MCF 10A (cell line): ENCODE results near the gene EGR4. TPM values are rescaled to one million over a fixed set of nuclear protein-coding genes. Genes with fewer than 3 reads are reported as not detected.

Experiments used
- BruUV-seq: library from RNA; stranded (reverse); fragments of 400-500 nt; replicated peaks from 2 replicates; lab custom pipeline; 2021; lab: Mats Ljungman, UMichigan
- CTCF ChIA-PET: fragments of 300-600 bp; sonication (Branson Sonifier 250); formaldehyde crosslinking; extraction: SDS; loops from one replicate; lab custom pipeline; 2021; ENCODE audit warnings: antibody characterized with exemption, inconsistent platforms; lab: Yijun Ruan, JAX
- POLR2A ChIA-PET: fragments of 300-600, 350-650 bp; sonication (Branson Sonifier 250); formaldehyde crosslinking; extraction: SDS; loops from one replicate; lab custom pipeline; 2020; ENCODE audit warnings: antibody characterized with exemption, inconsistent platforms; lab: Yijun Ruan, JAX
- DNase-seq: peaks from one replicate; pipeline ENCODE4 v3.0.0-alpha.2; 2018; ENCODE audit not compliant: unreplicated experiment
- H3K27ac Mint-ChIP-seq: one replicate; pipeline ENCODE4 v1.8.0; 2022; ENCODE audit warnings: mild to moderate bottlenecking, low read depth, mixed read lengths; ENCODE audit not compliant: unreplicated experiment
- H3K27me3 Mint-ChIP-seq: one replicate; pipeline ENCODE4 v1.8.0; 2022; ENCODE audit warnings: mixed read lengths; ENCODE audit not compliant: insufficient read depth, unreplicated experiment
- H3K36me3 Mint-ChIP-seq: one replicate; pipeline ENCODE4 v1.8.0; 2022; ENCODE audit warnings: mild to moderate bottlenecking, moderate library complexity, mixed read lengths; ENCODE audit not compliant: insufficient read depth, unreplicated experiment
- H3K4me1 Mint-ChIP-seq: one replicate; pipeline ENCODE4 v1.8.0; 2022; ENCODE audit warnings: mixed read lengths; ENCODE audit not compliant: insufficient read depth, unreplicated experiment
- H3K4me3 Mint-ChIP-seq: one replicate; pipeline ENCODE4 v1.8.0; 2022; ENCODE audit warnings: mild to moderate bottlenecking, moderate library complexity, mixed read lengths; ENCODE audit not compliant: unreplicated experiment
- H3K9me3 Mint-ChIP-seq: one replicate; pipeline ENCODE4 v1.8.0; 2022; ENCODE audit warnings: mixed read lengths; ENCODE audit not compliant: unreplicated experiment
- intact Hi-C: fragments of 100-400 bp; cut with micrococcal nuclease; formaldehyde crosslinking; loops from 2 replicates; pipeline ENCODE4 v1.14.1; 2022
- total RNA-seq: library from RNA; stranded (reverse); gene quantifications from 2 replicates; pipeline ENCODE4 v1.2.3, GENCODE V29; 2022
- TF ChIP-seq, protein P1 (sequence below): fragments of 200-600 bp; IDR thresholded peaks from one replicate; pipeline ENCODE4 v1.8.0; 2022; ENCODE audit warnings: antibody characterized with exemption, mild to moderate bottlenecking; ENCODE audit not compliant: unreplicated experiment

Gene EGR4
- total RNA-seq, 1 experiment from 2014 or later, result 0.37 TPM

DNA sequence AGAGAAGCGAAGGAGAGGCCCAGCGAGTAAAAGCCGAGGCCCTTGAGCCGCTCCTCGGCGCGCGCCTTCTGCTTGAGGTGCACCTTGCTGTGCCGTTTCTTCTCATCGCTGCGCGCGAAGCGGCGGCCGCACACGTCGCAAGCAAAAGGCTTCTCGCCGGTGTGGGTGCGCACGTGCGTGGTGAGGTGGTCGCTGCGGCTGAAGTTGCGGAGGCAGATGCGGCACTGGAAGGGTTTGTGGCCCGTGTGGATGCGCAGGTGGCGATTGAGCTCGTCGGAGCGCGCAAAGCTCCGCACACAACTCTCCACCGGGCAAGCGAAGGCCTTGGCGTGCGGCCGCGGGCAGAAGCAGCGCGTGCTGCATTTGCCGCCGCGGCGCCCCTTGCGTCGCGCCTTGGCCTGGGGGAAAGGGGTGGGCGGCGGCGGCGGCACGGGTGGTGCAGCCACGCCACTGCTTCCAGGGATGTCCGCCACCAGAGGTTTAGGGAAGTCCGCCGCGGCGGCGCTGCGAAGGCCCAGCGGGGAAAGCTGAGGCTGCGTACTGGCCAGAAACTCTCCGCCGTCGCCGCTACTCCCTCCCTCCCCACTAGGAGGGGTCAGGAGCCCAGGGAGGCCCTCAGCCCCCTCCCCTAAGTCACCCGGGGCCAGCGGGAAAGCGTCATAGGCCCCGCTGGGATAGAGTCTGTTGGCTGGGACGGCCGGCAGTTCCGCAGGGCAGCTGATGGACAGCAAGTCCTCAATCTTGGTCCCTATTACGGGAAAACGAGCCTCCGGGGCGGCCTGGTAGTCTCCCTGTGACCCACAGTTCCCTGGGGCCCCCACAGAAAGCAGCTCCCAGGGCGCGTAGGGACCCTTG is 1.7 kb downstream of the EGR4 start:
- H3K27ac Mint-ChIP-seq, result no peak overlapping the region
- peaks cover 15% of the 10 kb centered on the region for H3K4me1 Mint-ChIP-seq
- H3K4me3 Mint-ChIP-seq, result peak overlapping the region; percentile 14
- H3K9me3 Mint-ChIP-seq, result no peaks in the 10 kb centered on the region
- POLR2A ChIA-PET, result interaction anchor here (0.6 to 1.0 kb wide), 3 partner anchors 9 to 57 kb away, joined by 3 to 5 read pairs (median 4); partner anchors contain the start of gene CCT7
- BruUV-seq, result no TSS peak
- TF ChIP-seq, protein P1, sequence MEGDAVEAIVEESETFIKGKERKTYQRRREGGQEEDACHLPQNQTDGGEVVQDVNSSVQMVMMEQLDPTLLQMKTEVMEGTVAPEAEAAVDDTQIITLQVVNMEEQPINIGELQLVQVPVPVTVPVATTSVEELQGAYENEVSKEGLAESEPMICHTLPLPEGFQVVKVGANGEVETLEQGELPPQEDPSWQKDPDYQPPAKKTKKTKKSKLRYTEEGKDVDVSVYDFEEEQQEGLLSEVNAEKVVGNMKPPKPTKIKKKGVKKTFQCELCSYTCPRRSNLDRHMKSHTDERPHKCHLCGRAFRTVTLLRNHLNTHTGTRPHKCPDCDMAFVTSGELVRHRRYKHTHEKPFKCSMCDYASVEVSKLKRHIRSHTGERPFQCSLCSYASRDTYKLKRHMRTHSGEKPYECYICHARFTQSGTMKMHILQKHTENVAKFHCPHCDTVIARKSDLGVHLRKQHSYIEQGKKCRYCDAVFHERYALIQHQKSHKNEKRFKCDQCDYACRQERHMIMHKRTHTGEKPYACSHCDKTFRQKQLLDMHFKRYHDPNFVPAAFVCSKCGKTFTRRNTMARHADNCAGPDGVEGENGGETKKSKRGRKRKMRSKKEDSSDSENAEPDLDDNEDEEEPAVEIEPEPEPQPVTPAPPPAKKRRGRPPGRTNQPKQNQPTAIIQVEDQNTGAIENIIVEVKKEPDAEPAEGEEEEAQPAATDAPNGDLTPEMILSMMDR, result no peak
- DNase-seq, result no peak
- CTCF ChIA-PET, result interaction anchor here (0.7 to 3.2 kb wide), 5 partner anchors 10 to 877 kb away, joined by 3 to 15 read pairs (median 6); no protein-coding TSS in a partner anchor
- intact Hi-C loops, result loop anchor here (10.0 kb wide), 1 partner anchor 93 kb away; the partner anchor contains the start of gene ALMS1
- H3K27me3 Mint-ChIP-seq, result peaks cover 33% of the 10 kb centered on the region
- H3K36me3 Mint-ChIP-seq, result no peaks in the 10 kb centered on the region

DNA sequence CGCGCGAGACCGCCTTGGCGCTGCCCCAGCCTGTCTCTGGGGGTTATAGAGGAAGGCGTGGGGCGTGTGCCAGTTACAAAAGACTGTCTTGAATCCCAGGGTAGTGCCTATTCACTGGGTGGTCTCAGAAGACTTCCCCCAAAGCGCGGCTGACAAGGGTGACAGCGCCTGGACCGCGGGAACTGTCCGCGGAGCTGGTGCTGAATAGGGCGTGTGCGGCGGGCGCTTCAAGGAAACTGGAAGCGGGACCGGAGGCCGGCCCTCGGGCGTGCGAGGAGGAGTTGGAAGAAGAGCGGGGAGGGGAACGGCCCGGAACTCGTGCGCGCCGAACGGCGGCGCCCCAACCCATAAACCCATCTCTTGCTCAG is 2.3 kb downstream of the EGR4 start:
- no TSS peak for BruUV-seq
- intact Hi-C loops, result loop anchor here (10.0 kb wide), 1 partner anchor 94 kb away; the partner anchor contains the start of gene ALMS1
- H3K27me3 Mint-ChIP-seq, result peaks cover 39% of the 10 kb centered on the region
- peaks cover 10% of the 10 kb centered on the region for H3K4me1 Mint-ChIP-seq
- DNase-seq, result no peak
- no peak overlapping the region for H3K4me3 Mint-ChIP-seq
- ChIA-PET CTCF (interaction anchor here (0.6 to 3.3 kb wide), 19 partner anchors 9 to 457 kb away, joined by 3 to 20 read pairs (median 6); partner anchors contain the start of genes CCT7 and PRADC1), POLR2A (interaction anchor here (1.0 kb wide), 1 partner anchor 9 kb away, joined by 4 read pairs; no protein-coding TSS in a partner anchor)
- H3K36me3 Mint-ChIP-seq, result no peaks in the 10 kb centered on the region
- H3K27ac Mint-ChIP-seq, result no peak overlapping the region
- no peaks in the 10 kb centered on the region for H3K9me3 Mint-ChIP-seq
- TF ChIP-seq, protein P1, result no peak

DNA sequence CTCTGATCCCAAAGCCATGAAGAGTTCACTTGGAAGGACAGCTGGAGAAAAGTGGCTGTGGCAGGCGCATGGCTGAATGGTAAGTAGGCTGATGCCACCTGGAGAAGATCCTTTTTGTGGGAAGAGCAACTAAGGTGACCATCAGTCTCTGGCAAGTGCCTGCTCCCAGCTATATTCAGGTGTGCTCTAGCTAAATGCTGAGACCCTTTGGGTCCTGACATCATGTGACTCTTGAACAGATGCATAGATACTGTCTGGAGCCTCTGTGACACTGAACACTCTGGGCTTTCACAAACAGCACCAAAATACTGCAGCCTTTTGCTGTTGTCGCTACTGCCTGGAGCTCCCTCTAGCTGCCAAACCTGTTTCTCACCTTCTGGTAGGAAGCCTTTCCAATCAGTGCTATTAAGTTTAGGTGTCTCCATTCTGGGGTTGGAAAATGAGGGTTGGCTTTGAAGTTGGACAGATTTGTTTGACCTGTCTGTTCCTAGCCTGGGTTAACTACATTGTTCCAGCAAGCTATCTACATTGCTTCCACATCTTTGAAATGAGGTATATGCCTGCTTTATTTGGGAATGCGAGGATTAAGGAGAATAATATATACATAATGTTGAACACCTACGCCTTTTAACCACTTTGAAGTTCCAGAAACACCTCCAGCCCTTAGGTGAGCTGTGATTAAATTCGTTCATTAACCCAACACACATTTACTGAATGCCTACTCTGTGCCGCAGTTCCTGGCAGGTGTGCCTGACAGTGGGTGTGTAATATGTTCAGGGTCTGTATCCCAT is 3.1 kb downstream of the EGR4 start:
- intact Hi-C loops, result loop anchor here (10.0 kb wide), 1 partner anchor 95 kb away; the partner anchor contains the start of gene ALMS1
- no peak overlapping the region for H3K4me3 Mint-ChIP-seq
- no peaks in the 10 kb centered on the region for H3K9me3 Mint-ChIP-seq
- H3K27ac Mint-ChIP-seq, result no peak overlapping the region
- no peaks in the 10 kb centered on the region for H3K36me3 Mint-ChIP-seq
- peak; percentile 57 for DNase-seq
- POLR2A ChIA-PET, result interaction anchor here (0.5 to 1.7 kb wide), 8 partner anchors 17 to 177 kb away, joined by 3 to 5 read pairs (median 4); partner anchors contain the start of gene PRADC1
- CTCF ChIA-PET, result interaction anchor here (0.6 to 3.3 kb wide), 40 partner anchors 9 to 533 kb away, joined by 3 to 20 read pairs (median 5); partner anchors contain the start of genes CCT7, PRADC1, RAB11FIP5 and TPRKB
- H3K27me3 Mint-ChIP-seq, result peaks cover 42% of the 10 kb centered on the region
- no TSS peak for BruUV-seq
- H3K4me1 Mint-ChIP-seq, result peaks cover 1% of the 10 kb centered on the region
- TF ChIP-seq, protein P1, result peak; percentile 45
